Chondrocyte (in vitro differentiated cells): ENCODE measurements around the gene ETV3. TPM values are rescaled to one million over a fixed set of nuclear protein-coding genes. Genes with fewer than 3 reads are reported as not detected.
A peak's percentile ranks its signal among the peaks of the same experiment; 100 is the strongest.
"Not testable (repeated sequence)": the region's sequence is repeated elsewhere in the genome, so short reads cannot be mapped to it uniquely, and the experiment has no call there.

Experiments
- DNase-seq: peaks from one replicate; pipeline ENCODE4 v3.0.0; 2021; ENCODE audit warnings: mixed read lengths, low spot score
- H3K27ac Mint-ChIP-seq: one replicate; pipeline ENCODE4 v1.8.0; 2021; ENCODE audit warnings: mild to moderate bottlenecking, moderate library complexity, mixed read lengths; ENCODE audit not compliant: unreplicated experiment
- H3K27me3 Mint-ChIP-seq: 2 replicates; pipeline ENCODE4 v1.8.0; 2021; ENCODE audit warnings: low read depth, mixed read lengths
- H3K36me3 Mint-ChIP-seq: 2 replicates; pipeline ENCODE4 v1.8.0; 2021; ENCODE audit warnings: low read depth, mixed read lengths
- H3K4me1 Mint-ChIP-seq: 2 replicates; pipeline ENCODE4 v1.8.0; 2021; ENCODE audit warnings: low read depth, mild to moderate bottlenecking, mixed read lengths
- H3K4me3 Mint-ChIP-seq: one replicate; pipeline ENCODE4 v1.8.0; 2021; ENCODE audit warnings: mild to moderate bottlenecking, moderate library complexity, mixed read lengths; ENCODE audit not compliant: unreplicated experiment
- H3K9me3 Mint-ChIP-seq: 2 replicates; pipeline ENCODE4 v1.8.0; 2021; ENCODE audit warnings: low read depth, mixed read lengths
- long read RNA-seq: library from polyadenylated mRNA; stranded (forward); transcript quantifications from one replicate; pipeline ENCODE4 v2.0.0, GENCODE V29; 2021
- total RNA-seq: library from RNA; stranded (reverse); gene quantifications from 3 replicates; pipeline ENCODE4 v1.2.1, GENCODE V29; 2021
- TF ChIP-seq, protein P1 (sequence below): fragments of 200-600 bp; sonication (generic); IDR thresholded peaks from 2 replicates; pipeline ENCODE4 v1.5.0; 2021; ENCODE audit warnings: antibody characterized with exemption, mild to moderate bottlenecking, moderate library complexity

Gene ETV3
- 23.4 to 25.6 TPM (median 24.4 TPM) in 3 replicates for total RNA-seq
- long read RNA-seq, partial matches to known transcripts: 0 of 2 reads
- long read RNA-seq, other reads (novel, unspliced or antisense): 2 of 2 reads

DNA sequence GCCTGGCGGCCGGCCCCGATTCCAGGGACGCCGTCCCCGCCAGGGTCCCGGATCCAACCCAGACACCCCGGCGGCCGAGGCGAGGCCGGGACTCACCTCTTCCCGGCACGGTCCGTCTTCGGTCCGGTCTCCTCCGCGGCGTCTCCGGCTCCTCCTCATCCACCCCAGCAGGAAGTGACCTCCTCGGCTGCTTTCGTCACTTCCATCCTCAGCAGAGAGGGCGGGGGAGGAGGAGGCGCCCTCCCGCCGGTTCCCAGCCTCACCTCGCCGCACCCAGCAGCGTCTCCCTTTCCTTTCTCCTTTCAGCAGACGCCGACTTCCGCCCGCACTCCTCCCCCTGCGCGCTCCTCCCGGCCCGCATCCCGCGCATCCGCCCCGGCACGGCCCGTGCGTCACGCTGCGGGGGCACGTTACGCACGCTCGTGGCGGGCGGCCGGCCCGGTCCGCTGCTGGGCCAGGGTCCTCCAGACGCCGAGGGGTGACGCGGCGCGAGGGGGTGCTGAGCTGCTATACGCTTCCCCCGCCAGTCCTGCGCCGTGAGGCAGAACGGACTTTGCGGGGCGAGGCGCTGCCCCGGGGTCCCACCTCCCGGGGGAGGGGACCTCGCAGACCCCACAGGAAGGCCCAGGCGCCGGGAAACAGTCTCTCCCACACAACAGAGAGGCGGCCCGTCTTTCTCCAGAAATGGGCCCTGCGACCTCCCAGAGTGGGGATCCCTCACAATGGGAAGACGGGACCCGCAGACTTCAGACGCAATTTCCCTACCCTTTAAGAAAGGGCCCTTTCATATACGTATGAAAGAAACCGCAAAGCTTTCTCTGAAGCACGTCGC lies at the start of gene ETV3:
ETV3 (minus strand) TSS at position 176 of the 832 bp plus-strand sequence. CDS start 2,043 bp downstream, outside the sequence.
- peak within 1 kb of the TSS; percentile 98 for H3K4me3 Mint-ChIP-seq
- H3K36me3 Mint-ChIP-seq: peaks cover 22% of the 10 kb centered on the region
- TF ChIP-seq, protein P1, sequence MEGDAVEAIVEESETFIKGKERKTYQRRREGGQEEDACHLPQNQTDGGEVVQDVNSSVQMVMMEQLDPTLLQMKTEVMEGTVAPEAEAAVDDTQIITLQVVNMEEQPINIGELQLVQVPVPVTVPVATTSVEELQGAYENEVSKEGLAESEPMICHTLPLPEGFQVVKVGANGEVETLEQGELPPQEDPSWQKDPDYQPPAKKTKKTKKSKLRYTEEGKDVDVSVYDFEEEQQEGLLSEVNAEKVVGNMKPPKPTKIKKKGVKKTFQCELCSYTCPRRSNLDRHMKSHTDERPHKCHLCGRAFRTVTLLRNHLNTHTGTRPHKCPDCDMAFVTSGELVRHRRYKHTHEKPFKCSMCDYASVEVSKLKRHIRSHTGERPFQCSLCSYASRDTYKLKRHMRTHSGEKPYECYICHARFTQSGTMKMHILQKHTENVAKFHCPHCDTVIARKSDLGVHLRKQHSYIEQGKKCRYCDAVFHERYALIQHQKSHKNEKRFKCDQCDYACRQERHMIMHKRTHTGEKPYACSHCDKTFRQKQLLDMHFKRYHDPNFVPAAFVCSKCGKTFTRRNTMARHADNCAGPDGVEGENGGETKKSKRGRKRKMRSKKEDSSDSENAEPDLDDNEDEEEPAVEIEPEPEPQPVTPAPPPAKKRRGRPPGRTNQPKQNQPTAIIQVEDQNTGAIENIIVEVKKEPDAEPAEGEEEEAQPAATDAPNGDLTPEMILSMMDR: no peak
- no peaks in the 10 kb centered on the region for H3K27me3 Mint-ChIP-seq
- no peaks in the 10 kb centered on the region for H3K9me3 Mint-ChIP-seq
- H3K4me1 Mint-ChIP-seq: peaks cover 32% of the 10 kb centered on the region
- peak within 1 kb of the TSS; percentile 95 for H3K27ac Mint-ChIP-seq
- peak; percentile 96 for DNase-seq

DNA sequence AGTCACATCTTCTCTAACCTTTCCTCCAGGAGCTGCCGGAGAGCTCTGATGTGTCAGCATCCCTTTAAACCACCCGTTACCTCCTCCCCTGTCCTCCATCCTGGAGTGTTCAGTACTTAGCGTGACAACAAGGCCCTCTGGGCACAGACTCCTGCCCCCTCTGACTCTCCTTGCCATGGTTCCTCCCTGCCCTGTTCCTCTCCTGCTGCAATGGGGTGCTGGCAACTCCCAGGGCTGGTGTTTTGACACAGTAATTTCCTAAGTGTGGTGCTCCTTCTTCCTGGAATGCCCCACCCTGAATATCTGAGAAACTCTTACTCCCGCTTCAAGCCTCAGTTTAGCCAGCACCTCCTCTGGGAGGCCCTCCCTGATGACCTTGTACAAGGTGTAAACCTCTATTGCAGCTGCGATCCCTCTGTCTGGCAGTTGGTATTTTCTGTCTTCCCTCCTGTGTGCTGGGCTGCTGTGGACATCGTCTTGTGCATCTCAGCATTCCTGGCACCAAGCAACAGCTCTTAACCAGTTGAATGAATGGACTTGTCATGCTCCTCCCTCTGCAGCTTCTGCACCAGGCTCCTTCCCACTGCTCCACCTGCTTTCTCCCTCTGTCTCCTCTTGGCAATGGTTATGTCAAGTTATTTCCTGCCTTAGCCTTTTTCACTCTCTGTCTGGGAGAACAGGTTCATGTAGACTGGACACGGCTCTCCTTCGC lies 48.2 kb upstream of the ETV3 start:
- peaks cover 43% of the 10 kb centered on the region for H3K27me3 Mint-ChIP-seq
- no peak for DNase-seq
- TF ChIP-seq, protein P1: no peak
- H3K4me1 Mint-ChIP-seq: no peaks in the 10 kb centered on the region
- H3K4me3 Mint-ChIP-seq: no peak overlapping the region
- H3K36me3 Mint-ChIP-seq: no peaks in the 10 kb centered on the region
- H3K27ac Mint-ChIP-seq: no peak overlapping the region
- H3K9me3 Mint-ChIP-seq: no peaks in the 10 kb centered on the region

DNA sequence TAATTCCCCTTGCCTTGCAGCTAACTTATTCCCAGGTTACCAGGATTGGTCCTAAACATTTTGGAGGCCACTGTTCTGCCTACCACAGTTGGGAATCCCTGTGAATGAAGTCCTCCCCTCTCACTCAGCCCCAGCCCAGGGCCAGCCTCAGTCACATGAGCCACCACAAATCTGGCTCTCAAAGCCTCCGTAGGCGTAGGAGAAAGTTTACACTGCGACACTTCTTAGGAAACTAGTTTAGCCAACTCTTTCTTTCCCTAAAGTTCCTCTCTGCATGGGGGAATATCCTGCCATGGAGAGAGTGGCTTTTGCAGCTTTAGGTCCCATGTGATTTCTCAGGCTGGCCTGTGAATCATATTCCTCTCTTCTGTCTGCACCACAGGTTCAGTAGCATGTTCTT lies 45.7 kb upstream of the ETV3 start:
- Mint-ChIP-seq H3K27me3 (peaks cover 37% of the 10 kb centered on the region), H3K27ac (no peak overlapping the region), H3K4me1 (no peaks in the 10 kb centered on the region), H3K4me3 (no peak overlapping the region), H3K36me3 (no peaks in the 10 kb centered on the region), H3K9me3 (no peaks in the 10 kb centered on the region)
- DNase-seq: no peak
- TF ChIP-seq, protein P1: no peak

DNA sequence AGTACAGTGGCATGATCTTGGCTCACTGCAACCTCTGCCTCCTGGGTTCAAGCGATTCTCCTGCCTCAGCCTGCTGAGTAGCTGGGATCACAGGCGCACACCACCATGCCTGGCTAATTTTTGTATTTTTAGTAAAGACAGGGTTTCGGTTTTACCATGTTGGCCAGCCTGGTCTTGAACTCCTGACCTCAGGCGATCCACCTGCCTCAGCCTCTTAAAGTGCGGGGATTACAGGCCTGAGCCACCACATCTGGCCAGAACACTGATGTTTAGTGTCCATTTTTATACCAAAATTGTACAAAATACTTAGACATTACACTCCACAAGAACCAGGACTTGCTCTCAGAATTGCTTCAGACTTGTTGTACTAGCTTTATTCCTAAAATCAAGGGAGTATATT lies 44.2 kb upstream of the ETV3 start:
- H3K27ac Mint-ChIP-seq: not testable (repeated sequence)

DNA sequence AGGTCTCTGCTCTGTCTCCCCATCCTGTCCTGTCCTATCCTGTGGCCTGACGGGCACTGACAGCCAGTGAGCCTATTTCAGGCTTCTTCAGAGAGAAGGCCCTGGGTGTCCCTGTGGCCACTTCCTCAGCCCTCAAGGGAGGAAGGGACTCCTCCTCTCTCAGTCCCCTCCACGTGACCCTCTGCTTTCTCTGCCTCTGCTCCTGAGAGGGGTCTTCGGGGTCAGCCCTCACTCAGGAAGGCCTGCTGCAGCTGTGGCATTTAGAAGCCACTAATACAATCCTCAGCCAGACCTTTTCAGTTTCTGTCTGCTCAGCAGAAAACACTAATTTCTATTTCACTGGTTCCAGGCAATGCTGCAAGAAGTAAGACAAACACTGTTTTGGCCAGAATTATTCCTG lies 43.6 kb upstream of the ETV3 start:
- TF ChIP-seq, protein P1: no peak
- Mint-ChIP-seq H3K36me3 (no peaks in the 10 kb centered on the region), H3K9me3 (no peaks in the 10 kb centered on the region), H3K4me3 (no peak overlapping the region), H3K4me1 (no peaks in the 10 kb centered on the region), H3K27me3 (peaks cover 46% of the 10 kb centered on the region), H3K27ac (no peak overlapping the region)
- DNase-seq: no peak

More for the DNA sequence above, 44.2 kb upstream of the ETV3 start:
- DNase-seq, H3K36me3 Mint-ChIP-seq, H3K4me1 Mint-ChIP-seq, H3K4me3 Mint-ChIP-seq, H3K9me3 Mint-ChIP-seq: not testable (repeated sequence)
- H3K27me3 Mint-ChIP-seq: peaks cover 43% of the 10 kb centered on the region
